ENCODE results near the gene SELE. TPM values are rescaled to one million over a fixed set of nuclear protein-coding genes. Genes with fewer than 3 reads are reported as not detected.
"Not testable (repeated sequence)": the region's sequence is repeated elsewhere in the genome, so short reads cannot be mapped to it uniquely, and the experiment has no call there.

The SELE gene
- total and polyA plus RNA-seq, 2 of the 13 experiments (the other 11 are each of a cell fraction or from before 2014, with no cell fraction given), result 0.04 to 0.09 TPM

- no peak for TF ChIP-seq ATF6 (CRISPR knock-in tag; conservative IDR thresholded peaks at IDR 0.05)
- TF ChIP-seq, protein P1, sequence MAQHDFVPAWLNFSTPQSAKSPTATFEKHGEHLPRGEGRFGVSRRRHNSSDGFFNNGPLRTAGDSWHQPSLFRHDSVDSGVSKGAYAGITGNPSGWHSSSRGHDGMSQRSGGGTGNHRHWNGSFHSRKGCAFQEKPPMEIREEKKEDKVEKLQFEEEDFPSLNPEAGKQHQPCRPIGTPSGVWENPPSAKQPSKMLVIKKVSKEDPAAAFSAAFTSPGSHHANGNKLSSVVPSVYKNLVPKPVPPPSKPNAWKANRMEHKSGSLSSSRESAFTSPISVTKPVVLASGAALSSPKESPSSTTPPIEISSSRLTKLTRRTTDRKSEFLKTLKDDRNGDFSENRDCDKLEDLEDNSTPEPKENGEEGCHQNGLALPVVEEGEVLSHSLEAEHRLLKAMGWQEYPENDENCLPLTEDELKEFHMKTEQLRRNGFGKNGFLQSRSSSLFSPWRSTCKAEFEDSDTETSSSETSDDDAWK (CRISPR knock-in tag; IDR thresholded peaks at IDR 0.05), result no peak
- TF ChIP-seq ZNF350 (CRISPR knock-in tag; IDR thresholded peaks at IDR 0.05; ENCODE audit: borderline replicate concordance, low read depth), result no peak
- TF ChIP-seq, protein P2, sequence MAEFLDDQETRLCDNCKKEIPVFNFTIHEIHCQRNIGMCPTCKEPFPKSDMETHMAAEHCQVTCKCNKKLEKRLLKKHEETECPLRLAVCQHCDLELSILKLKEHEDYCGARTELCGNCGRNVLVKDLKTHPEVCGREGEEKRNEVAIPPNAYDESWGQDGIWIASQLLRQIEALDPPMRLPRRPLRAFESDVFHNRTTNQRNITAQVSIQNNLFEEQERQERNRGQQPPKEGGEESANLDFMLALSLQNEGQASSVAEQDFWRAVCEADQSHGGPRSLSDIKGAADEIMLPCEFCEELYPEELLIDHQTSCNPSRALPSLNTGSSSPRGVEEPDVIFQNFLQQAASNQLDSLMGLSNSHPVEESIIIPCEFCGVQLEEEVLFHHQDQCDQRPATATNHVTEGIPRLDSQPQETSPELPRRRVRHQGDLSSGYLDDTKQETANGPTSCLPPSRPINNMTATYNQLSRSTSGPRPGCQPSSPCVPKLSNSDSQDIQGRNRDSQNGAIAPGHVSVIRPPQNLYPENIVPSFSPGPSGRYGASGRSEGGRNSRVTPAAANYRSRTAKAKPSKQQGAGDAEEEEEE (CRISPR knock-in tag; IDR thresholded peaks at IDR 0.05; ENCODE audit: borderline replicate concordance), result no peak
- no peak for TF ChIP-seq ZNF18 (CRISPR knock-in tag; IDR thresholded peaks at IDR 0.05; ENCODE audit: insufficient replicate concordance)
- no peak for TF ChIP-seq MEIS2 (CRISPR knock-in tag; IDR thresholded peaks at IDR 0.05)
- no peak for TF ChIP-seq NAIF1 (CRISPR knock-in tag; IDR thresholded peaks at IDR 0.05; ENCODE audit: borderline replicate concordance)
- TF ChIP-seq, protein P3, sequence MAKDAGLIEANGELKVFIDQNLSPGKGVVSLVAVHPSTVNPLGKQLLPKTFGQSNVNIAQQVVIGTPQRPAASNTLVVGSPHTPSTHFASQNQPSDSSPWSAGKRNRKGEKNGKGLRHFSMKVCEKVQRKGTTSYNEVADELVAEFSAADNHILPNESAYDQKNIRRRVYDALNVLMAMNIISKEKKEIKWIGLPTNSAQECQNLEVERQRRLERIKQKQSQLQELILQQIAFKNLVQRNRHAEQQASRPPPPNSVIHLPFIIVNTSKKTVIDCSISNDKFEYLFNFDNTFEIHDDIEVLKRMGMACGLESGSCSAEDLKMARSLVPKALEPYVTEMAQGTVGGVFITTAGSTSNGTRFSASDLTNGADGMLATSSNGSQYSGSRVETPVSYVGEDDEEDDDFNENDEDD (CRISPR knock-in tag; IDR thresholded peaks at IDR 0.05; ENCODE audit: borderline replicate concordance), result no peak
Measured at GRCh38 chr1:169722779-169723178, 11.1 kb downstream of the SELE start (continued).

DNA sequence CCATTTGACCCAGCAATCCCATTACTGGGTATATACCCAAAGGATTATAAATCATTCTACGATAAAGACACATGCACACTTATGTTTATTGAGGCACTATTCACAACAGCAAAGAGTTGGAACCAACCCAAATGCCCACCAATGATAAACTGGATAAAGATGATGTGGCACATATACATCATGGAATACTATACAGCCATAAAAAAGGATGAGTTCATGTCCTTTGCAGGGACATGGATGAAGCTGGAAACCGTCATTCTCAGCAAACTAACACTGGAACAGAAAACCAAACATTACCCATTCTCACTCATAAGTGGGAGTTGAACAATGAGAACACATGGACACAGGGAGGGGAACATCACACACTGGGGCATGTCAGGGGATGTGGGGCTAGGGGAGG is 18.8 kb downstream of the SELE start:
- CTCF ChIA-PET (ENCODE audit: low intra/inter-chr PET ratio, low total read pairs); in situ Hi-C loops (cut with HindIII; ENCODE audit: extremely low pct_ligation_motif_present, low pct_unique_long_range_greater_than_20kb): not testable (repeated sequence)

More for the DNA sequence above, 18.8 kb downstream of the SELE start:
- POLR2A ChIA-PET; H3K4me2 ChIP-seq (ENCODE audit: low read depth, low read length); FAIRE-seq; H3K9me3 ChIP-seq (ENCODE audit: low read length); H3K9ac ChIP-seq (ENCODE audit: insufficient read depth, low read depth, low read length); DNase-seq (ENCODE audit: low spot score); intact Hi-C loops (cut with micrococcal nuclease; ENCODE audit: unreplicated experiment); H3K27ac ChIP-seq (ENCODE audit: extremely low read length, insufficient read depth, low read length); H4K20me1 ChIP-seq (ENCODE audit: insufficient read depth, low read length); H3K4me1 ChIP-seq (ENCODE audit: insufficient read depth, low read length); H3K4me3 ChIP-seq (replicated peaks in 1 of 3; ENCODE audit: insufficient read depth in 1 of 3, low read depth in 2 of 3, low read length in 3 of 3); H3K36me3 ChIP-seq (replicated peaks in 1 of 2; ENCODE audit: control insufficient read depth in 1 of 2, insufficient read depth in 2 of 2, low read length in 2 of 2); H3K79me2 ChIP-seq (ENCODE audit: insufficient read depth, low read length); ATAC-seq; H3K27me3 ChIP-seq (ENCODE audit: control insufficient read depth in 1 of 2, insufficient read depth in 2 of 2, low read length in 2 of 2); BruUV-seq (replicated peaks); H2AFZ ChIP-seq (ENCODE audit: low read length): not testable (repeated sequence)
- WGBS (ENCODE audit: low lambda C conversion rate), result 20% methylated on average over 2 of the region's 2 CpGs

Data from HepG2 (cell line).